GM21825 (cell line): ENCODE results near the gene BPI.
"Not testable (repeated sequence)": the region's sequence is repeated elsewhere in the genome, so short reads cannot be mapped to it uniquely, and the experiment has no call there.

Experiments used
- ATAC-seq: cut with Tn5 transposase; IDR thresholded peaks from one replicate; pipeline ENCODE4 v1.9.1; 2021; ENCODE audit warnings: mild to moderate bottlenecking, moderate library complexity; ENCODE audit not compliant: unreplicated experiment

BPI gene

GRCh38 chr20:38302786-38303185, 1.2 kb upstream of the BPI start:
- ATAC-seq: no peak

- no peak for ATAC-seq
Observed at GRCh38 chr20:38304845-38305447, 990 bp downstream of the BPI start.

GRCh38 chr20:38305541-38305940, 1.6 kb downstream of the BPI start:
- no peak for ATAC-seq

- ATAC-seq: no peak
Observed at GRCh38 chr20:38306379-38306778, 2.4 kb downstream of the BPI start.

- no peak for ATAC-seq
Observed at GRCh38 chr20:38307371-38308046, 3.6 kb downstream of the BPI start.

- no peak for ATAC-seq
Observed at GRCh38 chr20:38308047-38308438, 4.1 kb downstream of the BPI start.

GRCh38 chr20:38308447-38308846, 4.5 kb downstream of the BPI start:
- no peak for ATAC-seq

GRCh38 chr20:38311091-38311490, 7.1 kb downstream of the BPI start:
- ATAC-seq: no peak

- ATAC-seq: no peak
Observed at GRCh38 chr20:38311491-38311890, 7.5 kb downstream of the BPI start.

GRCh38 chr20:38313676-38314075, 9.7 kb downstream of the BPI start:
- ATAC-seq: no peak

GRCh38 chr20:38314350-38314749, 10.4 kb downstream of the BPI start:
- not testable (repeated sequence) for ATAC-seq

- ATAC-seq: no peak
Observed at GRCh38 chr20:38315290-38315966, 11.5 kb downstream of the BPI start.

GRCh38 chr20:38316341-38316740, 12.4 kb downstream of the BPI start:
- ATAC-seq: no peak

GRCh38 chr20:38317422-38317821, 13.5 kb downstream of the BPI start:
- ATAC-seq: no peak

- ATAC-seq: no peak
Observed at GRCh38 chr20:38320221-38320620, 16.3 kb downstream of the BPI start.

GRCh38 chr20:38321959-38322598, 18.1 kb downstream of the BPI start:
- ATAC-seq: no peak

- ATAC-seq: no peak
Observed at GRCh38 chr20:38324159-38324558, 20.2 kb downstream of the BPI start.

- ATAC-seq: no peak
Observed at GRCh38 chr20:38325167-38325566, 21.2 kb downstream of the BPI start.

GRCh38 chr20:38325905-38326304, 21.9 kb downstream of the BPI start:
- no peak for ATAC-seq

GRCh38 chr20:38326309-38326708, 22.4 kb downstream of the BPI start:
- ATAC-seq: no peak

GRCh38 chr20:38330638-38331037, 26.7 kb downstream of the BPI start:
- no peak for ATAC-seq

- no peak for ATAC-seq
Observed at GRCh38 chr20:38331245-38331644, 27.3 kb downstream of the BPI start.
